Kidney tubule cell (primary cell): ENCODE measurements around the gene ATCAY.
"Not testable (repeated sequence)": the region's sequence is repeated elsewhere in the genome, so short reads cannot be mapped to it uniquely, and the experiment has no call there.

Experiments used
- DNase-seq: peaks from one replicate; pipeline ENCODE4 v3.0.0-alpha.2; 2018; ENCODE audit warnings: low spot score

ATCAY gene

GRCh38 chr19:3902317-3902973, 22.0 kb downstream of the ATCAY start:
- DNase-seq, result no peak

- no peak for DNase-seq
These were observed 23.7 kb downstream of the ATCAY start for GRCh38 chr19:3904233-3904632.

- DNase-seq, result no peak
These were observed 27.3 kb downstream of the ATCAY start for GRCh38 chr19:3907626-3908265.

- DNase-seq, result no peak
These were observed 28.0 kb downstream of the ATCAY start for GRCh38 chr19:3908266-3909054.

GRCh38 chr19:3910105-3910504, 29.6 kb downstream of the ATCAY start:
- no peak for DNase-seq

GRCh38 chr19:3914199-3914598, 33.7 kb downstream of the ATCAY start:
- DNase-seq, result no peak

- DNase-seq, result no peak
These were observed 35.5 kb downstream of the ATCAY start for GRCh38 chr19:3916033-3916432.

- no peak for DNase-seq
These were observed 39.3 kb downstream of the ATCAY start for GRCh38 chr19:3919793-3920192.

- no peak for DNase-seq
These were observed 42.7 kb downstream of the ATCAY start for GRCh38 chr19:3923096-3923758.

- no peak for DNase-seq
These were observed 43.4 kb downstream of the ATCAY start for GRCh38 chr19:3923912-3924311.

- DNase-seq, result no peak
These were observed 50.6 kb downstream of the ATCAY start for GRCh38 chr19:3931041-3931440.

GRCh38 chr19:3932931-3933810, 52.7 kb downstream of the ATCAY start, which contains the start of gene NMRK2:
Gene NMRK2 (plus strand): TSS chr19:3933069. CDS start chr19:3933672, 603 bp downstream.
- no peak for DNase-seq

GRCh38 chr19:3936506-3937442, 56.3 kb downstream of the ATCAY start:
- no peak for DNase-seq

GRCh38 chr19:3938300-3938950, 57.9 kb downstream of the ATCAY start:
- not testable (repeated sequence) for DNase-seq

GRCh38 chr19:3942790-3943409, 62.4 kb downstream of the ATCAY start:
- DNase-seq, result no peak

GRCh38 chr19:3944018-3944721, 63.7 kb downstream of the ATCAY start:
- no peak for DNase-seq

- no peak for DNase-seq
These were observed 65.4 kb downstream of the ATCAY start for GRCh38 chr19:3945838-3946237.

- DNase-seq, result not testable (repeated sequence)
These were observed 66.9 kb downstream of the ATCAY start for GRCh38 chr19:3947316-3947933.
